ENCODE results near the gene ZNF182.
"Not testable (repeated sequence)": the region's sequence is repeated elsewhere in the genome, so short reads cannot be mapped to it uniquely, and the experiment has no call there.

The ZNF182 gene

GRCh38 chrX:47992669-47993068 is 11.1 kb downstream of the ZNF182 start:
- no peak for DNase-seq

DNA sequence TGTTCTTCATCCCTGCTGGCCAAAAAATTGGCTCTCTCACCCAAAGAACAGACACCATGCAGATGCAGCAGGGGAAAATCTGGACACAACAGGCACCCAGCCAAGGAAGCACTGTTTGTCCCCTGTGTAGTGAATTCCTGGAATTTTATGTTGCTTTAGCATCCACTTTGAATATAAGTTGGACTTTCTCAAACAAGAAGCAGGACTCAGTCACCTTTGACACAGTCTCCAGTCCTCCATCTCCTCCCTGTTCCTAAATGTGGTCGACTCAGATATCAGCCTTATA is 11.8 kb downstream of the ZNF182 start:
- no peak for DNase-seq

GRCh38 chrX:47991263-47992094 is 12.3 kb downstream of the ZNF182 start:
- no peak for DNase-seq

DNA sequence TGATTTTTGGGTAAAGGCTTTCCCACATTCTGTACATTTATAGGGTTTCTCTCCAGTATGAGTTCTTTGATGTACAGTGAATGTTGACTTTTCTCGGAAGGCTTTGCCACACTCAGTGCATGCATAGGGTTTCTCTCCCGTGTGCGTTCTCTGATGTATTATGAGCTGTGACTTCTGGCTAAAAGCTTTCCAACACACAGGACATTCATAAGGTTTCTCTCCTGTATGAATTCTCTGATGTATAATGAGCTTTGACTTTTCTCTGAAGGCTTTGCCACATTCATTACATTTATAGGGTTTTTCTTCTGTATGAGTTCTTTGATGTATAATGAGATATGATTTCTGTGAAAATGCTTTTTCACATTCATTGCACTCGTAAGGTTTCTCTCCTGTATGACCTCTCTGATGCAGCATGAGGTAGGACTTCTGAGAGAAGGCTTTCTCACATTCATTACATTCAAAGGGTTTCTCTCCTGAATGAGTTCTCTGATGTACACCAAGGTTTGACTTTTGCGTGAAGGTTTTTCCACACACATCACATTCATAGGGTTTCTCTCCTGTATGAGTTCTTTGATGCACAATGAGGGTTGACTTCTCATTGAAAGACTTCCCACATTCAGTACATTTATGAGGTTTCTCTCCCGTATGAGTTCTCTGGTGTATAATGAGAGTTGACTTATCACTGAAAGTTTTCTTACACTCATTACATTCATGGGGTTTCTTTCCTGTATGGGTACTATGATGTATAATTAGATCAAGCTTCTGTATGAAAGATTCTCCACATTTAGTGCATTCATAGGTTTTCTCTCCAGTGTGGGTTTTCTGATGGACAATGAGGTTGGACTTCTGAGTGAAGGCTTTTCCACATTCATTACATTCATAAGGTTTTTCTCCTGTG is 27.3 kb downstream of the ZNF182 start:
- no peak for DNase-seq

DNA sequence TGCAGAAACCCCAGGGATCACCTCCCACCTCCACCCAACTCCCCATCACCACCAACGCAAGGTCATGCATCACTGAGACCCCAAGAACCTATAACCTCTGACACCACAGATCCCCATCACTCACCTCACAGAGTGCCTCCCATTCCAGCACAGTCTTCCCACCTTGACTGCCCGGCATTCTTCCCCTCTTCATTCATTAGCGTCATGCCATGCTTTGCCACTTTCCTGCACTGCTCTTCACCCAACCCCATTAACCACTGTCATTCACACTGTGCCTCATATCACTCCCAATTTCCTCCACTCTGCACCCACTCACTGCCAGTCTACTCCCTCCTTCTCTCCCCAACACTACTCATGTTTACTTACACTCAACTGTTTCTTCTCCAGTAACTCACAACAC is 30.6 kb downstream of the ZNF182 start:
- DNase-seq: no peak

DNA sequence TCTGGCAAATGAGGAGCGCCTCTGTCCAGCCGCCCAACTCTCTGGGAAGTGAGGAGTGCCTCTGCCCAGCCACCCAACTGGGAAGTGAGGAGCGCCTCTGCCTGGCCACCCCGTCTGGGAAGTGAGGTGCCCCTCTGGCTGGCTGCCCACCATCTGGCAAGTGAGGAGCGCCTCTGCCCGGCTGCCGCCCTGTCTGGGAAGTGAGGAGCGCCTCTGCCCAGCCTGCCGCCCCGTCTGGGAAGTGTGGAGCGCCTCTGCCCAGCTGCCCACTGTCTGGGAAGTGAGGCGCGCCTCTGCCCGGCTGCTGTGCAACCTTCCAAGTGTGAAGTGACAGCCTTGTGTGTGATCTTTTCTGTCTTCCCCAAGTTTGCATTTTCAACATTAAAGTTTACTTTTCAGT is 38.3 kb downstream of the ZNF182 start:
- DNase-seq: not testable (repeated sequence)

GRCh38 chrX:47961830-47962229 is 42.0 kb downstream of the ZNF182 start:
- not testable (repeated sequence) for DNase-seq

- no peak for DNase-seq
Observed at GRCh38 chrX:47960406-47960805, 43.4 kb downstream of the ZNF182 start.

- no peak for DNase-seq
Observed at GRCh38 chrX:47958761-47959342, 44.9 kb downstream of the ZNF182 start.

GRCh38 chrX:47958206-47958605 is 45.6 kb downstream of the ZNF182 start:
- not testable (repeated sequence) for DNase-seq

DNA sequence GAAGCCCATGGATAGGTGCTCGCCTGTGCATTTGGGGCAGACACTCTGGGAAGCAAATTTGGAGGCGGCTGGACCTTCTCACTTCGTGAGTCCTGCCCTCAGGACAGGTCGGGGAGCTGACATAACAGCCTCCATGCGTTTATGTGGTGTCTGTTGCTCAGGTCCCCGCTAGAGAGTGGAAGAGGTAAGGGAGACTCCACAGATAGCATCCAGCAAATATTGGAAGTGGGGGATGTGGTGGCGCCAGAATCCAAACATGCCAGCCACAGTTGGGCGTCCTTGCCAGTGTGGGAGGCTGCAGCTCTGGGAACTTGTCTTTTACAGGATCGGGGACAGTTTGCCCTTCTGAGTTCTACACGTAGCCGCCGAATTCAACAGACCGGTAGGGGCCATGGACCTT is 47.8 kb downstream of the ZNF182 start:
- DNase-seq: no peak

DNA sequence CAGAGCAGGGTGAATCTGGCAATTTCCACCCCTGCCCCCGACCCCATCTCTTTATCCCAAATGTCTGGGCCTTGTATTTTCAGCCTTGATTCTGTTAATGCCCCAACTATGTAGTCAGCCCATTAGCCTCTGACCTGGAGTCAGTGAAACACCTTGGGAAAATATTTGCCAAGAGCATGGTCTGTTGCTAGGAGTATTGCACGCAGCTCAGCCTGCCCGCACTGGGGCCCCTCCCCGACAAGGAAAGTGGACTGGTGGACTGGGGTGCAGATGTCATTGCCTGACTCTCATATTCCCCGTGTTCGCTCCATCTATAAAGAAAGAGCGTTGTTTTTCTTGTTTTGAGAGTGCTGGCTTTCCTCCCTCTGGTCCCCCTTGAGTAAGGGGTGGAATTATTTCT is 48.5 kb downstream of the ZNF182 start:
- DNase-seq: not testable (repeated sequence)

DNA sequence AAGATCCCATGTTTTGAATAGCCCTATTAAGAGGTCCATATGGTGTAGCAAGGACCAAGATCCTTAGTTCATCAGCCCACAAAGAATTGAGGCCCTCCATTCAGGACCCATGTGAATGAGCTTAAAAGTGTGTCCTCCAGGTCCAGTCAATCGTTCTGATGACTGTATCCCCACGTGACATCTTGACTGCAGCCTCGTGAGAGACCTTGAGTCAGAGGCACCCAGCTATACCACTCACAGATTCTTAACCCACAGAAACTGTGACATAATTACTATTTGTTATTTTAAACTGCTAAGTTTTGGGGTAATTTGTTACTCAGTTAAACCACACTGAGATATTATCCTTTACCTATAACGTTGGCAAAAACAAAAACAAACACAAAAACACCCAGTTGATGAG is 62.4 kb downstream of the ZNF182 start:
- no peak for DNase-seq

DNA sequence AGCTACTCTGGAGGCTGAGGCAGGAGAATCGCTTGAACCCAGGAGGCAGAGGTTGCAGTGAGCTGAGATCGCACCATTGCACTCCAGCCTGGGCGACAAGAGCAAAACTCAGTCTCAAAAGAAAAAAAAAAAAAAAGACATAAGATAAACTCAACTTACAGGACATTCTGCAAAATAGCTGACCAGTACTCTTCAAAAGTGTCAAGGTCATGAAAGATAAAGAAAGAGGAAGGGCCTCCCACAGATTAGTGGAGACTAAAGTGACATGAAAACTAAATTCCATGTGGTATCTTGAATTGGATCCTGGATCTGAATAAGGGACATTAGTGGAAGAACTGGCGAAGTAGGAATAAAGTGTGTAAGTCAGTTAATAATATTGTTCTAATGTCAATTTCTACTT is 63.3 kb downstream of the ZNF182 start:
- DNase-seq: no peak

GRCh38 chrX:47936940-47937317 is 66.9 kb downstream of the ZNF182 start:
- no peak for DNase-seq

GRCh38 chrX:47936224-47936939 is 67.4 kb downstream of the ZNF182 start:
- no peak for DNase-seq

- DNase-seq: no peak
Observed at GRCh38 chrX:47933946-47934345, 69.8 kb downstream of the ZNF182 start.

GRCh38 chrX:47931970-47932369 is 71.8 kb downstream of the ZNF182 start:
- not testable (repeated sequence) for DNase-seq

GRCh38 chrX:47927212-47927611 is 76.6 kb downstream of the ZNF182 start:
- no peak for DNase-seq

Measured in T1000 (cell line).